HG03060 (cell line): ENCODE results near the gene PHF3.
"Not testable (repeated sequence)": the region's sequence is repeated elsewhere in the genome, so short reads cannot be mapped to it uniquely, and the experiment has no call there.

Source experiments
- ATAC-seq: cut with Tn5 transposase; IDR thresholded peaks from one replicate; pipeline ENCODE4 v1.9.1; 2021; ENCODE audit warnings: low read depth, moderate number of reproducible peaks; ENCODE audit not compliant: unreplicated experiment

Gene PHF3

GRCh38 chr6:63705707-63706106, 70.1 kb downstream of the PHF3 start:
- ATAC-seq, result no peak

DNA sequence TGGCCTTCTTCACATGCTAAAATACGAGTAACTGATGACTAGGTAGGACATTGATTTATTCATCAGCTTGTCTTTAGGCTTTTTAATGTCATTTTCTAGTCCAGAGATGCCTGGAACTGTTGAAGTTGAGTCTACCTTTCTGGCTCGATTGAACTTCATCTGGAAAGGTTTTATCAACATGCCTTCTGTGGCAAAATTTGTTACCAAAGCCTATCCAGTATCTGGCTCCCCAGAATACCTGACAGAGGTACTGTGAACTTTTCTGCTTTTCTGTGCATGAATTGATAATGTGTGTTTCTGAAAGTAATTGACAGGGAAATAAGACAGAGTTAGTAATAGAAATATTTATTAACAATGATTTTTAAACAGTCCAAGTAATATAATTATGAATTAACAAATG, 71.0 kb downstream of the PHF3 start:
- ATAC-seq, result no peak

- no peak for ATAC-seq
These were observed 73.0 kb downstream of the PHF3 start for GRCh38 chr6:63708631-63709030.

- ATAC-seq, result no peak
These were observed 73.5 kb downstream of the PHF3 start for GRCh38 chr6:63709148-63709547.

- no peak for ATAC-seq
These were observed 77.7 kb downstream of the PHF3 start for GRCh38 chr6:63713332-63713731.

- no peak for ATAC-seq
These were observed 78.5 kb downstream of the PHF3 start for GRCh38 chr6:63714091-63714490.

GRCh38 chr6:63716169-63716568, 80.6 kb downstream of the PHF3 start:
- ATAC-seq, result no peak

DNA sequence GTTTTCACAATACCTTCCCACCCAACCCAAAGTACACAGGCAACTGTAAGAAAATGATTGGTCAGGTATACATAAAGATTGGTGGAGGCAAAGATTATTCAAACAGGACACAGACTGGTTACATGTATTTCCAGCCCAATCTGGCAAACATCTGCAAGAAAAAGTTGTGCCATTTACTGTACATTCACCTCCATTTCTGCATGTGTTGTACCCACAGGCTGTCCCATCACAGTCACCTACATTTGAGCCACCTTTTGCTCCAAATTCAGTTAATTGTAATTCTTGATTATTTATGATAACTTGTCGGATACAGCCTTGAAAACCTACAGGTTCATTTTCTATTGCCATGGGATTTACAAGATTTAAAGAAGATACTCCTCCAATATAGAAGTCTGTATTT, 85.6 kb downstream of the PHF3 start:
- ATAC-seq, result no peak

DNA sequence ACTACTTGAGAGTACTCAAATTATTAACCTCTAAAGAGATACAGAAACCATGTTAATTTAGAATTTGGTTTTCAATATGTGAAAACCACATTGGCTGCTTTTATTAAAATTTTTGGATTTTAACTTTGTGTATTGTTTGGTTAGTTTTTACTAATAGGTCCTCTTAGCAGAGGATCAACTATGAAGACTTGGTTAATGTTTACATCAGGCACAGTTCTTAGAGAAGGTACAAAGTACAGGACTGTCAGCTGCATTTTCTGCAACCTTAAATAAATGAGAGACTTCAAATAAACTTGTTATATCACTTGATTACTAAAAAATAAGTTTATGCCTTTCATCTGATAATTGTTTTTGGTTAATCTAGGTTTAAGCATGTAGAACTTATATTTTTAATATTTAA, 89.1 kb downstream of the PHF3 start:
- no peak for ATAC-seq

DNA sequence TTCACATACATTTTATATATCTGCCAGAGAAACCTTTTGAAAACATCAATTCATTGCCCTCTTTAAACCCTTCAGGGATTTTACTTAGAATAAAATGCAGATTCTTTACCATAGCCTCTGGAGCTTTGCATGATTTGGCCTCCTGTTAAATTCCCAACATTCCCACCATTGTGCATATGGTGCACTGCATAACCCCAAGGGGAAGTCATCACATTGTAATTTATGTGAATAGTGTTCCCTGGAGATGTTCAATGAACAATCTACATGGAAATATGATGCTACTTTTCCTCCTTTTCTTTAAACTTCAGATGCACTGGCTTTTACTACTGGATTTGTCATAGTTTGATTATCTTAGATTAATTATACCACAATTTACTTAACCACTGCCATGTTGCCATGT, 94.7 kb downstream of the PHF3 start:
- no peak for ATAC-seq

- ATAC-seq, result no peak
These were observed 96.3 kb downstream of the PHF3 start for GRCh38 chr6:63731930-63732329.

- no peak for ATAC-seq
These were observed 96.7 kb downstream of the PHF3 start for GRCh38 chr6:63732336-63732735.

DNA sequence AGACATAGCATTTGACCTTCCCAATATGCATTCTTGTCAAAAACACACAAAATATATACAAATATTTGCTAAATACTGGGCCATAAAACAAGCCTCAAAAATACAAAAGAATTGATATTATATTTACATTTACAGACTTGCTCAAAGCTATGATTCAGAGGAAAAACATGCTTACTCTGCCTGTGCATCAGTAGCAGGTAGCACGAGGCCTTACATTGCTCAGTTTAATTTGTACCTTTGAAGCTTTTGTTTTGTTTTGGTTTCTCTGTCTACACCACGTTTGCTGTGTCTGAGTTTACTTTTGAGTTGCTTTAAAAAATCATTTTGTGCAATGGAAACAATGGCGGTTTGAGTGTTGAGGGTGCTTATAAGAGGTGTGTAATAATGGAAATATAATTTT, 99.3 kb downstream of the PHF3 start:
- no peak for ATAC-seq

DNA sequence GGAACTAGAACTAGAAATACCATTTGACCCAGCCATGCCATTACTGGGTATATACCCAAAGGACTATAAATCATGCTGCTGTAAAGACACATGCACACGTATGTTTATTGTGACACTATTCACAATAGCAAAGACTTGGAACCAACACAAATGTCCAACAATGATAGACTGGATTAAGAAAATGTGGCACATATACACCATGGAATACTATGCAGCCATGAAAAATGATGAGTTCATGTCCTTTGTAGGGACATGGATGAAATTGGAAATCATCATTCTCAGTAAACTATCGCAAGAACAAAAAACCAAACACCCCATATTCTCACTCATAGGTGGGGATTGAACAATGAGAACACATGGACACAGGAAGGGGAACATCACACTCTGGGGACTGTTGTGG, 102.6 kb downstream of the PHF3 start:
- ATAC-seq, result not testable (repeated sequence)

- ATAC-seq, result no peak
These were observed 103.6 kb downstream of the PHF3 start for GRCh38 chr6:63739094-63739687.

DNA sequence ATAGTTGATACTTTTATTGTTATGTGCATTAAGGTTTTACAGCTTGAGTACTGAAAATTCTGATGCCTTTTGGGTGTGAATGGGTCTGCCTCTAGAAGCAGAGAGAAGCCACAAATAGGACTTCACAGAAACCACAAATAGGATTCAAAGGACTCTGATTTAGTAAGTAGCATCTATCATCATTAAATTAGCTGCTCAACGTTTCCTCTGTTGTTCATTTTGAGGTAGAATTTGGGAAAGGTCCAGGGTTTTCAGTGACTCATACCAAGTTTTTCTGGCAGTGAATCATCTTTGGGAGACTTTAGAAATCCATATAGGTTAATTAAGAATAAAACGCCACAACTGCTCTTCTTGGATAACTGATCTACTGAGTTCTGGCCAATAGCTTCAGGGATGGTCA, 105.1 kb downstream of the PHF3 start:
- no peak for ATAC-seq

DNA sequence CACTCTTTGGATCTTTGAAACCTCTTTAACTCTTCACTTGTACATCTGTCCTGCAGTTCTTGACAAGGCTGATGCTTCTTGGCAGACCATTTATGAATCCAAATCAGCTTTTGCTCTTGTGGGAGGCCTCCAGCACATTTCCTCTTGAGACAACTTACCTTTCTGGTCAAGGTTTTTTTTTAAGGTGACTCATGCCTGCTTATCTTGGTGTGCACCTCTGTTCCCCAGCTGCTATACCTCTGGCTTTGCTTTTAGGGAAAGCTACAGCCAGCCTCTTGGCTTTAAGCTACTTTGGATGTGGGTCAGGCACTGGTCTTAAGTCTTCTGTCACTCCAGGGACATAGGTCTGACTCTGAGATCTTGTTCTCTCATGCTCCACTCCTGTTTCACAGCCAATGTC, 106.5 kb downstream of the PHF3 start:
- ATAC-seq, result no peak

GRCh38 chr6:63743691-63744090, 108.1 kb downstream of the PHF3 start:
- no peak for ATAC-seq

GRCh38 chr6:63744810-63745209, 109.2 kb downstream of the PHF3 start:
- ATAC-seq, result no peak

- no peak for ATAC-seq
These were observed 110.2 kb downstream of the PHF3 start for GRCh38 chr6:63745784-63746183.

DNA sequence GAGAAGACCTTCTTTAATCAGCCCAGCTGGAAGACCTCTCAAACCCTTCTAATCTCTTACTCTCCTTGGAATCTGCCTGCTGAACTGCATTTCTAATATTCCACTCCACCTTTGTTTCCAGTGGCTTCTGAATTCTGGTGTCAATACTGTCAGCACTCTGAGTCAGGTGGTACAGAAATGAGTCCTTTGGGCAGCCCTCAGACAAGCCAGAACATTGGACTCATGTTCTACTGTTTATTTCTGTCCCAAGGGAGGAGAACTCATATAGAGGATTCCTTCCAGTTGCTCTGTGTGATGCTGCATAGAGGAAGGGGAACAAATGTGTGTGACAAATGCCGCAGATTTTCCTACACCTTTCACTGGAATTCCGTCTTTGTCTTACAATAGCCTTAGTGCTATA, 114.8 kb downstream of the PHF3 start:
- ATAC-seq, result no peak

DNA sequence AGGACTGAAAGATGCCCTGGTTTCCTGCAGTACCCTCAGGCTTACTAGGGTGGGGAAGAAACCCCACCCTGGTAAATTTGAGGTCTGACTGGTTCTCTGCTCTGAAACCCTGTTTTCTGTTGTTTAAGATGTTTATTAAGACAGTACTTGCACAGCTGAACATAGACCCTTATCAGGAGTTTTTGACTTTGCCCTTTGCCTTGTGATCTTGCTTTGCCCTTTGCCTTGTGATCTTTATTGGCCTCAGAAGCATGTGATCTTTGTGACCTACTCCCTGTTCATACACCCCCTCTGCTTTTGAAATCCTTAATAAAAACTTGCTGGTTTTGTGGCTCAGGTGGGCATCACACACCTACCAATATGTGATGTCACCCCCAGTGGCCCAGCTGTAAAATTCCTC, 121.7 kb downstream of the PHF3 start:
- ATAC-seq, result not testable (repeated sequence)

DNA sequence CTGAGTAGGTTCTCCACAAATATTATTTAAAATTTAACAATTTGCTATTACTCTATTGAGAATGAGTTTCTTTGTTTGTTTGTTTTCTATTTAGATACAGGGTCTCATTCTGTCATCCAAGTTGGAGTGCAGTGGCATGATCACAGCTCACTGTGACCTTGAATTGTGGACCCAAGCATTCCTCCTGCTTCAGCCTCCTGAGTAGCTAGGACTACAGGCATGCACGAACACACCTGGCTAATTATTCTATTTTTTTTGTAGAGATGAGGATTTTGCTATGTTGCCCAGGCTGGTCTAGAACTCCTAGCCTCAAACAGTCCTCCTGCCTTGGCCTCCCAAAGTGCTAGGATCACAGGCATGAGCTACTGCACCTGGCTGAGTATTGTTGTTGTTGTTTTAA, 122.2 kb downstream of the PHF3 start:
- ATAC-seq, result no peak
